Neuronal stem cell (in vitro differentiated cells): ENCODE measurements around the gene RPS6KA2.

ENCODE experiments used
- DNase-seq: peaks from one replicate; pipeline ENCODE4 v3.0.0-alpha.2; 2013; ENCODE audit warnings: low spot score
- H2AFZ ChIP-seq: one replicate; pipeline ENCODE4 v1.6.1; 2013; ENCODE audit warnings: mild to moderate bottlenecking, low read length, inconsistent platforms
- H2AK5ac ChIP-seq: 2 replicates; pipeline ENCODE4 v1.6.1; 2013; ENCODE audit warnings: low read depth, mild to moderate bottlenecking, inconsistent platforms, low read length, moderate library complexity, mixed read lengths
- H2BK120ac ChIP-seq: 2 replicates; pipeline ENCODE4 v1.6.1; 2013; ENCODE audit warnings: low read depth, mild to moderate bottlenecking, inconsistent platforms, low read length, moderate library complexity, mixed read lengths
- H2BK12ac ChIP-seq: one replicate; pipeline ENCODE4 v1.6.1; 2013; ENCODE audit warnings: low read length, inconsistent platforms
- H2BK15ac ChIP-seq: 2 replicates; pipeline ENCODE4 v1.6.1; 2013; ENCODE audit warnings: mild to moderate bottlenecking, low read length, inconsistent platforms, mixed read lengths
- H2BK5ac ChIP-seq: one replicate; pipeline ENCODE4 v1.6.1; 2013; ENCODE audit warnings: inconsistent platforms, mild to moderate bottlenecking, low read length, moderate library complexity
- H3K14ac ChIP-seq: one replicate; pipeline ENCODE4 v1.6.1; 2013; ENCODE audit warnings: low read length, inconsistent platforms
- H3K18ac ChIP-seq: 2 replicates; pipeline ENCODE4 v1.6.1; 2013; ENCODE audit warnings: low read length, inconsistent platforms
- H3K23ac ChIP-seq: 2 replicates; pipeline ENCODE4 v1.6.1; 2013; ENCODE audit warnings: low read depth, mild to moderate bottlenecking, mixed read lengths, low read length, inconsistent platforms; ENCODE audit not compliant: poor library complexity
- H3K27ac ChIP-seq: replicated peaks from 3 replicates; pipeline ENCODE4 v1.5.1; 2013; ENCODE audit warnings: low read length, inconsistent platforms
- H3K27me3 ChIP-seq, 3 experiments: 2 replicates each; pipeline ENCODE4 v1.6.1; 2013; ENCODE audit warnings: low read length in 3 of 3, mild to moderate bottlenecking in 2 of 3, inconsistent platforms in 1 of 3, low read depth in 1 of 3, mixed read lengths in 1 of 3, moderate library complexity in 1 of 3; ENCODE audit not compliant: control insufficient read depth in 3 of 3, insufficient read depth in 3 of 3
- H3K36me3 ChIP-seq, 2 donors: replicated peaks in 1 of 2; 2 replicates each; pipeline ENCODE4 v1.6.1; 2013; ENCODE audit warnings: low read length in 2 of 2; ENCODE audit not compliant: control insufficient read depth in 2 of 2, insufficient read depth in 2 of 2
- H3K4ac ChIP-seq: 2 replicates; pipeline ENCODE4 v1.6.1; 2013; ENCODE audit warnings: inconsistent platforms, mild to moderate bottlenecking, low read length, moderate library complexity
- H3K4me1 ChIP-seq, 2 donors: 1 replicate in 1 of 2; 2 replicates in 1 of 2; pipeline ENCODE4 v1.6.1; 2013; ENCODE audit warnings: low read length in 2 of 2, low read depth in 1 of 2; ENCODE audit not compliant: control insufficient read depth in 2 of 2, insufficient read depth in 1 of 2
- H3K4me2 ChIP-seq: one replicate; pipeline ENCODE4 v1.6.1; 2013; ENCODE audit warnings: mild to moderate bottlenecking, low read length, inconsistent platforms; ENCODE audit not compliant: insufficient read depth, poor library complexity, severe bottlenecking
- H3K4me3 ChIP-seq, 2 donors: 2 replicates each; pipeline ENCODE4 v1.5.1; 2013; ENCODE audit warnings: low read length in 2 of 2, mild to moderate bottlenecking in 2 of 2, inconsistent platforms in 1 of 2, moderate library complexity in 1 of 2
- H3K79me1 ChIP-seq: one replicate; pipeline ENCODE4 v1.6.1; 2013; ENCODE audit warnings: low read depth, mild to moderate bottlenecking, inconsistent platforms, low read length, moderate library complexity
- H3K9ac ChIP-seq: one replicate; pipeline ENCODE4 v1.6.1; 2013; ENCODE audit warnings: mild to moderate bottlenecking, low read depth, low read length, inconsistent platforms; ENCODE audit not compliant: poor library complexity
- H3K9me3 ChIP-seq, 2 donors: replicated peaks in 1 of 2; 2 replicates each; pipeline versions ENCODE3 to v1.6.1; 2013; ENCODE audit warnings: low read length in 2 of 2, mild to moderate bottlenecking in 2 of 2, inconsistent platforms in 1 of 2, low read depth in 1 of 2, mixed read lengths in 1 of 2, moderate library complexity in 1 of 2; ENCODE audit not compliant: control insufficient read depth in 2 of 2, insufficient read depth in 1 of 2
- H4K8ac ChIP-seq: one replicate; pipeline ENCODE4 v1.6.1; 2013; ENCODE audit warnings: low read depth, mild to moderate bottlenecking, inconsistent platforms, low read length, moderate library complexity
- H4K91ac ChIP-seq: one replicate; pipeline ENCODE4 v1.6.1; 2013; ENCODE audit warnings: low read length, low read depth, mild to moderate bottlenecking, inconsistent platforms; ENCODE audit not compliant: poor library complexity
- WGBS, 2 donors: extraction: QIAGEN DNeasy Blood & Tissue Kit; methylation state at CpG; one replicate each; pipeline ENCODE4 v1.1.7; 2013; ENCODE audit warnings: missing lambda C conversion rate in 2 of 2, mixed read lengths in 1 of 2; ENCODE audit not compliant: insufficient read length in 2 of 2, insufficient replicate concordance in 1 of 2; ENCODE audit errors: extremely low coverage in 2 of 2; 5-methylcytosine and 5-hydroxymethylcytosine counted together

The RPS6KA2 gene

GRCh38 chr6:166545156-166546034 lies 81.7 kb downstream of the RPS6KA2 start:
- Histone ChIP-seq H3K4ac (no peak overlapping the region), H3K79me1 (no peaks in the 10 kb centered on the region), H3K9ac (no peak overlapping the region), H4K8ac (no peak overlapping the region), H3K23ac (no peak overlapping the region), H3K27ac (no peak overlapping the region), H2AFZ (no peak overlapping the region), H3K4me3 (no peak overlapping the region), H3K14ac (no peak overlapping the region), H3K36me3 (peaks cover 0 to 7% of the 10 kb centered on the region in 2 donors), H4K91ac (no peak overlapping the region), H2BK120ac (no peak overlapping the region), H2BK15ac (no peak overlapping the region), H2AK5ac (no peak overlapping the region), H2BK12ac (no peak overlapping the region), H2BK5ac (no peak overlapping the region), H3K4me2 (no peak overlapping the region), H3K18ac (no peak overlapping the region), H3K4me1 (peaks cover 3 to 5% of the 10 kb centered on the region in 2 donors), H3K27me3 (no peaks in the 10 kb centered on the region), H3K9me3 (peaks cover 0 to 26% of the 10 kb centered on the region in 2 donors)
- DNase-seq, result no peak
- WGBS, 2 donors, result no CpG with 5 or more reads among the region's 19 CpGs

- Histone ChIP-seq H2BK12ac (no peak overlapping the region), H3K27ac (no peak overlapping the region), H3K4me2 (no peak overlapping the region), H2BK120ac (no peak overlapping the region), H3K18ac (no peak overlapping the region), H2AFZ (no peak overlapping the region), H2BK5ac (no peak overlapping the region), H3K9me3 (peaks cover 0 to 15% of the 10 kb centered on the region in 2 donors), H3K27me3 (no peaks in the 10 kb centered on the region), H3K4ac (no peak overlapping the region), H2AK5ac (no peak overlapping the region), H3K36me3 (peaks cover 0 to 9% of the 10 kb centered on the region in 2 donors), H3K4me3 (no peak overlapping the region), H3K14ac (no peak overlapping the region), H3K79me1 (no peaks in the 10 kb centered on the region), H4K91ac (no peak overlapping the region), H3K9ac (no peak overlapping the region), H3K4me1 (peaks cover 8 to 12% of the 10 kb centered on the region in 2 donors), H2BK15ac (no peak overlapping the region), H4K8ac (no peak overlapping the region), H3K23ac (no peak overlapping the region)
- DNase-seq, result no peak
- no CpG with 5 or more reads among the region's 10 CpGs for WGBS, 2 donors
Observed at GRCh38 chr6:166544296-166544605, 82.8 kb downstream of the RPS6KA2 start.

- Histone ChIP-seq H3K4me3 (no peak overlapping the region), H3K9me3 (peaks cover 0 to 10% of the 10 kb centered on the region in 2 donors), H3K14ac (no peak overlapping the region), H3K79me1 (no peaks in the 10 kb centered on the region), H3K36me3 (peaks cover 0 to 10% of the 10 kb centered on the region in 2 donors), H3K27me3 (no peaks in the 10 kb centered on the region), H3K9ac (no peak overlapping the region), H4K8ac (no peak overlapping the region), H3K23ac (no peak overlapping the region), H2BK15ac (no peak overlapping the region), H2BK120ac (no peak overlapping the region), H2AK5ac (no peak overlapping the region), H3K18ac (no peak overlapping the region), H2AFZ (no peak overlapping the region), H3K27ac (no peak overlapping the region), H3K4ac (no peak overlapping the region), H4K91ac (no peak overlapping the region), H3K4me2 (no peak overlapping the region), H3K4me1 (peaks cover 8 to 12% of the 10 kb centered on the region in 2 donors), H2BK5ac (no peak overlapping the region), H2BK12ac (no peak overlapping the region)
- no CpG with 5 or more reads among the region's 9 CpGs for WGBS, 2 donors
- no peak for DNase-seq
Observed at GRCh38 chr6:166543603-166544295, 83.3 kb downstream of the RPS6KA2 start.

- Histone ChIP-seq H3K9me3 (peaks cover 0 to 3% of the 10 kb centered on the region in 2 donors), H3K27me3 (no peaks in the 10 kb centered on the region), H2BK12ac (no peak overlapping the region), H2BK15ac (no peak overlapping the region), H3K4me3 (no peak overlapping the region), H2AFZ (no peak overlapping the region), H4K8ac (no peak overlapping the region), H3K4me2 (no peak overlapping the region), H2AK5ac (no peak overlapping the region), H3K79me1 (no peaks in the 10 kb centered on the region), H3K4me1 (peaks cover 8 to 12% of the 10 kb centered on the region in 2 donors), H3K4ac (no peak overlapping the region), H3K23ac (no peak overlapping the region), H2BK5ac (no peak overlapping the region), H3K14ac (no peak overlapping the region), H3K27ac (no peak overlapping the region), H2BK120ac (no peak overlapping the region), H3K18ac (no peak overlapping the region), H3K9ac (no peak overlapping the region), H3K36me3 (peaks cover 0 to 21% of the 10 kb centered on the region in 2 donors), H4K91ac (no peak overlapping the region)
- no CpG with 5 or more reads among the region's 4 CpGs for WGBS, 2 donors
- no peak for DNase-seq
Observed at GRCh38 chr6:166542580-166542912, 84.5 kb downstream of the RPS6KA2 start.
